Ectodermal cell (in vitro differentiated cells): Measurements from ENCODE around the gene TAS2R42.

Experiments used
- H3K27ac ChIP-seq: 2 replicates; pipeline ENCODE4 v1.7.0; 2013; ENCODE audit warnings: mild to moderate bottlenecking, low read depth, low read length; ENCODE audit not compliant: insufficient read depth, poor library complexity, severe bottlenecking
- H3K27me3 ChIP-seq: 2 replicates; pipeline ENCODE4 v1.7.0; 2013; ENCODE audit warnings: mild to moderate bottlenecking, low read length; ENCODE audit not compliant: insufficient read depth, control insufficient read depth, poor library complexity, severe bottlenecking
- H3K36me3 ChIP-seq: one replicate; pipeline ENCODE4 v1.7.0; 2013; ENCODE audit warnings: low read length; ENCODE audit not compliant: control insufficient read depth, insufficient read depth
- H3K4me1 ChIP-seq: one replicate; pipeline ENCODE4 v1.7.0; 2013; ENCODE audit warnings: low read length; ENCODE audit not compliant: control insufficient read depth, insufficient read depth
- H3K4me3 ChIP-seq: 2 replicates; pipeline ENCODE4 v1.7.0; 2013; ENCODE audit warnings: low read depth, low read length, control low read depth; ENCODE audit not compliant: insufficient read depth
- H3K9me3 ChIP-seq: 2 replicates; pipeline ENCODE4 v1.7.0; 2013; ENCODE audit warnings: mild to moderate bottlenecking, low read length, moderate library complexity; ENCODE audit not compliant: control insufficient read depth
- WGBS, 2 experiments: methylation state at CpG; one replicate each; pipeline ENCODE4 v1.1.7; 2013; ENCODE audit warnings: missing lambda C conversion rate in 2 of 2; 5-methylcytosine and 5-hydroxymethylcytosine counted together

Gene TAS2R42

GRCh38 chr12:11171969-11172675 lies 14.6 kb downstream of the TAS2R42 start:
- no peaks in the 10 kb centered on the region for H3K9me3 ChIP-seq
- 7% methylated on average over 9 to 10 of the region's 10 CpGs for WGBS, 2 experiments
- H3K4me1 ChIP-seq = no peaks in the 10 kb centered on the region
- H3K27me3 ChIP-seq = no peaks in the 10 kb centered on the region
- peak overlapping the region; percentile 91 for H3K27ac ChIP-seq
- H3K4me3 ChIP-seq = peak overlapping the region; percentile 80
- H3K36me3 ChIP-seq = no peaks in the 10 kb centered on the region

DNA sequence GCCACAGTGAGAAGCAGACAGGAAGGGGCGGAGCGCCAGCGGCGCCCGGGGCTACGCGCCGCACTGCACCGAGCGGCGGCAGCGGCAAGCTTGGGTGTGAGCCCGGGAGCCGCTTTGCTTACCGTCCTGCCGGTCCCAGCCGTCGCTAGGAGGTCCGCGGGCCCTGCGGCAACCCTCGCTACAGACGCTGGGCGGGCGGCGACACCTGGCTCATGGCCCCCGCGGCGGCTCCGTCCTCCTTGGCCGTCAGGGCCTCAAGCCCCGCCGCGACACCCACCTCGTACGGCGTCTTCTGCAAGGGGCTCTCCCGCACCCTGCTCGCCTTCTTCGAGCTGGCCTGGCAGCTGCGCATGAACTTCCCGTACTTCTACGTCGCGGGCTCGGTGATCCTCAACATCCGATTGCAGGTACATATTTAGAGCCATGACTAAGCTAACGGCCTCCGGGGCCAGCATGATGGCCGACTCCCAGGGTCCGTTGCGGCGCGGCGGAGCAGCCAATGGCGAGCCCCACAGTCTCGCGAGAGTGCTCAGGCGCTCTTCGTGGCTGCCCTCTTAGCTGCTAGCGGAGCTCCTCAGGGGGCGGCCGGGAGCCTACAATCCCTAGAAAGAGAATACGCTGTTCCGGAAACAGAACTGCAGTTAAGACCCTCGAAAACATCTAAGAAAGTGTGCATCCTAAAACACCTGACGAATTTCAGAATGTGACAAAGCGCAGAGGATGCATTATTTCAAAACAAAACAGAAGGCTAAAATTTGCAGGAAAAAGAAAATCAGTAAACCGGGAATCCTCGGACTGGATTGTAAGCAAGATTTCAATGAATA lies 15.4 kb downstream of the TAS2R42 start, which contains the start of gene SMIM10L1:
Gene SMIM10L1 (plus strand): TSS at position 50 of the 824 bp plus-strand sequence. CDS start 163 bp downstream, at position 213.
- H3K27ac ChIP-seq = peak within 1 kb of the TSS; percentile 91
- H3K9me3 ChIP-seq = no peaks in the 10 kb centered on the region
- no peaks in the 10 kb centered on the region for H3K36me3 ChIP-seq
- peak within 1 kb of the TSS; percentile 80 for H3K4me3 ChIP-seq
- 0% methylated on average over 70 of the region's 70 CpGs for WGBS, 2 experiments
- no peaks in the 10 kb centered on the region for H3K4me1 ChIP-seq
- H3K27me3 ChIP-seq = no peaks in the 10 kb centered on the region

DNA sequence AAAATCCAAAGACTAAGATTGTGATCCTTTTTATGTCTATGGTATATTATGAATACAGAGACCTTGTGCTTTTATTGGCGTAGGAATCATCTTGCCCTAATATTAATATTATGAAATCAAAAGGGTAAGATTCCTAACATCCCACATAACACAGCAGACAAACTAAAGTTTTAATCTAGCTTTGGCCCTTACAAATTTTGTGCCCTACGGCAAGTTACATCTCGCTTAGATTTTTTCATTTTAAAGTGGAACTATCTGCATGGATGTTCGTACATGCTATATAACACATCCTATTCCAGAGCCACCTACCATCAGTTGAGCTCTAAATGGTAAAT lies 16.0 kb downstream of the TAS2R42 start:
- H3K4me3 ChIP-seq = peak overlapping the region; percentile 80
- 0 to 12% methylated on average over 2 to 4 of the region's 4 CpGs for WGBS, 2 experiments
- no peaks in the 10 kb centered on the region for H3K4me1 ChIP-seq
- H3K27ac ChIP-seq = peak overlapping the region; percentile 91
- H3K9me3 ChIP-seq = no peaks in the 10 kb centered on the region
- no peaks in the 10 kb centered on the region for H3K27me3 ChIP-seq
- no peaks in the 10 kb centered on the region for H3K36me3 ChIP-seq

DNA sequence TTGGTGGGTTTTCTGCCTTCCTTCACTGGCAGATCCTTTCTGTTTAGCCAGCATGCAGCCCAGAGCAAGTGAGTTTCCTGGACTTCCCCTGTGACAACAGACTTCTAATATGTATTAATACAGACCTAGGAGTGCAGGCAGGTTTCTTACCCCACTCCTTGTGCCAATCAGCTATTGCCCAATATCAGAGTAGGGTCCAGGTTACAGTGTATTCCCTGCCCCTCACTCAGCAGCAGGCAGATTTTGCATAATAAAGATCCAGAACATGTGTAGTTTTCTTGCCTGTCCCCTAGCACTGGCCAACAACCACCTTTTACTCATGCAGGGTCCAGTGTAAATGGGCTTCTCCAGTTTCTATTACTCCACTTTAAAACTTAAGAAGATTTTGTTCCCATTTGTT lies 20.4 kb downstream of the TAS2R42 start:
- Histone ChIP-seq H3K4me1 (no peaks in the 10 kb centered on the region), H3K36me3 (no peaks in the 10 kb centered on the region), H3K27me3 (no peaks in the 10 kb centered on the region), H3K9me3 (no peaks in the 10 kb centered on the region), H3K27ac (no peak overlapping the region), H3K4me3 (no peak overlapping the region)

GRCh38 chr12:11164384-11164783 lies 22.4 kb downstream of the TAS2R42 start:
- Histone ChIP-seq H3K27me3 (no peaks in the 10 kb centered on the region), H3K4me3 (no peak overlapping the region), H3K27ac (no peak overlapping the region), H3K9me3 (no peaks in the 10 kb centered on the region), H3K36me3 (no peaks in the 10 kb centered on the region), H3K4me1 (no peaks in the 10 kb centered on the region)

DNA sequence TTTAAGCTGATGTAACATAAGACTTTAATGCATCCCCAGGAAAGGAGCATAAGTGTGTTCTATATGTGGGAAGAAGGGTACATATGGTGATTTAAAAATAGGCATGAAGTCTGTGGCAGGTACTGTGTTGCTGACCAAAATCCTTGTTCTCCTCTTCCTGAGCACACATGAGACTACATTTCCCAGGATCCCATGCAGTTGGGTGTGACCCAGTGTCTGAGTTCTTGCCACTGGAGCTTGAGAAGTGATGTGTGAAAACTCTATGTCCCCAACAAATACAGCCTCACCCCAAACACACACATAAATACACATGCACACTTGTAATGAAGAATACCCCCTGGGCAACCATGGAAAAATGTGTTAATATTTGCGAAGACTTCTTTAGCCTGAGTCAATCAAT lies 24.2 kb downstream of the TAS2R42 start:
- 100% methylated on average over 1 of the region's 1 CpG; no CpG with 5 or more reads in 1 of the 2 experiments for WGBS, 2 experiments
- Histone ChIP-seq H3K27ac (no peak overlapping the region), H3K4me3 (no peak overlapping the region), H3K4me1 (no peaks in the 10 kb centered on the region), H3K36me3 (no peaks in the 10 kb centered on the region), H3K27me3 (no peaks in the 10 kb centered on the region), H3K9me3 (no peaks in the 10 kb centered on the region)

GRCh38 chr12:11158885-11159444 lies 27.8 kb downstream of the TAS2R42 start:
- no peaks in the 10 kb centered on the region for H3K27me3 ChIP-seq
- 68% methylated on average over 4 of the region's 5 CpGs for WGBS, 2 experiments
- no peaks in the 10 kb centered on the region for H3K36me3 ChIP-seq
- H3K4me1 ChIP-seq = no peaks in the 10 kb centered on the region
- no peaks in the 10 kb centered on the region for H3K9me3 ChIP-seq
- H3K27ac ChIP-seq = no peak overlapping the region
- H3K4me3 ChIP-seq = no peak overlapping the region

DNA sequence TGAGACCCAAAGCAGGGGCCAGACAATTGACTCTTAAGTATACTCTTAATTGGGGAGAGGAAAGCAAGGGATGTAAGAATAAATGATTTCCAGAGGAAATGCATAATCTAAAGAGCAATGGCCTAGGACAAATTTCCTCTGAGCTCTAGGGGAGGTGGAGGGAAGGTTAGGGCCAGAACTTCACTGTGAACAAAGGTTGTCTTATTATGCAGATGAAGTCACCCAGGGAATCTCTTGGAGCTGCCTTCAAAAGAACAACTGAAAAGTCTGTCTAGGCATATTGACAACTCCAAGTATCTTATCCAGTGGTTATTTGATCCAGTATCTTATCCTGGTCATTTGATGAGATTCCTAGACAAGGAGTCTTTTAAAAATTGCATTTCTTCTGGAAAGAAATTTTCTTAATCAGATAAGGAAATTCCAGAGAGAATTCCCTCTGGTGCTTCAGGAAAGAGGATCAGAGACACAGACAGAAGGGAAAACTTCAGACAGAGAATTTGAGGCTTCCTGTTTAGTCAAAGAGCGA lies 32.3 kb downstream of the TAS2R42 start:
- Histone ChIP-seq H3K9me3 (no peaks in the 10 kb centered on the region), H3K4me3 (no peak overlapping the region)
- 100% methylated on average over 1 of the region's 1 CpG for WGBS, 2 experiments

DNA sequence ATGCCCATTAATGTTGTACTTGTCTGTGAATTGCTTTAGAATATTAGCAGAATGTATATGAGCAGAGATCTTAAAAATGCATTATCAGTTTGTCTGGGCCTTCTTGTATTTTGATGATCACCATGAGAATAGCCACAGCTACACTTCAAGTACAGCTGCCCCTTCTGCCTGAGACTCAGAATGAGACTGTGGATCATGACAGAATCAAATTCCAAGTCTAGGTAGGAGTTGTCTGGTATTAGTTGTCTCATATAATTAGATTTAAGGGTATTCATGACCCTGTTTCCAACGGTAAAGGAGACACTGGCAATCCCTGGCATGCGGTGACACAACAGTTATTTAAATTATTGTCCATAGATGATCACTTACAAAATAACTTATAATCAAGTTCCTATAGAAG lies 34.0 kb downstream of the TAS2R42 start:
- 77 to 100% methylated on average over 2 of the region's 2 CpGs for WGBS, 2 experiments
- no peak overlapping the region for H3K4me3 ChIP-seq
- no peak overlapping the region for H3K27ac ChIP-seq
- no peaks in the 10 kb centered on the region for H3K4me1 ChIP-seq
- no peaks in the 10 kb centered on the region for H3K27me3 ChIP-seq
- peaks cover 6% of the 10 kb centered on the region for H3K36me3 ChIP-seq
- no peaks in the 10 kb centered on the region for H3K9me3 ChIP-seq

More for the DNA sequence above, 32.3 kb downstream of the TAS2R42 start:
- Histone ChIP-seq H3K4me1 (no peaks in the 10 kb centered on the region), H3K36me3 (peaks cover 6% of the 10 kb centered on the region), H3K27ac (no peak overlapping the region), H3K27me3 (no peaks in the 10 kb centered on the region)

- Histone ChIP-seq H3K4me3 (no peak overlapping the region), H3K4me1 (no peaks in the 10 kb centered on the region), H3K36me3 (peaks cover 6% of the 10 kb centered on the region), H3K27me3 (no peaks in the 10 kb centered on the region), H3K27ac (no peak overlapping the region), H3K9me3 (no peaks in the 10 kb centered on the region)
- WGBS, 2 experiments = 93 to 95% methylated on average over 1 of the region's 1 CpG
Measured at GRCh38 chr12:11150832-11151231, 35.9 kb downstream of the TAS2R42 start.
